SKM-1 treated with dmso at 0.1 percent for 144 hours (cell line): Measurements from ENCODE around the gene ELOVL5.

Experiments
- DNase-seq: peaks from one replicate; lab custom pipeline; 2025; ENCODE audit not compliant: unreplicated experiment; lab: John Stamatoyannopoulos, UW

ELOVL5 gene

GRCh38 chr6:53244399-53244931 is 104.3 kb downstream of the ELOVL5 start:
- no peak for DNase-seq

- DNase-seq, result peak; percentile 75
These were observed 106.8 kb downstream of the ELOVL5 start for GRCh38 chr6:53241938-53242337.

- DNase-seq, result peak; percentile 48
These were observed 108.0 kb downstream of the ELOVL5 start for GRCh38 chr6:53240761-53241160.

- no peak for DNase-seq
These were observed 108.6 kb downstream of the ELOVL5 start for GRCh38 chr6:53240139-53240538.

- DNase-seq, result no peak
These were observed 109.2 kb downstream of the ELOVL5 start for GRCh38 chr6:53239526-53239925.

GRCh38 chr6:53238311-53238710 is 110.4 kb downstream of the ELOVL5 start:
- DNase-seq, result no peak

GRCh38 chr6:53236241-53236640 is 112.5 kb downstream of the ELOVL5 start:
- DNase-seq, result no peak

- no peak for DNase-seq
These were observed 113.2 kb downstream of the ELOVL5 start for GRCh38 chr6:53235508-53235907.

GRCh38 chr6:53233309-53233708 is 115.4 kb downstream of the ELOVL5 start:
- no peak for DNase-seq

- no peak for DNase-seq
These were observed 117.8 kb downstream of the ELOVL5 start for GRCh38 chr6:53230775-53231467.

- DNase-seq, result no peak
These were observed 120.9 kb downstream of the ELOVL5 start for GRCh38 chr6:53227847-53228246.

- DNase-seq, result no peak
These were observed 128.1 kb downstream of the ELOVL5 start for GRCh38 chr6:53220605-53221004.
